Ovary (tissue), 9 donors: Measurements from ENCODE around the gene MPC1. TPM values are rescaled to one million over a fixed set of nuclear protein-coding genes. Genes with fewer than 3 reads are reported as not detected.

Experiments
- DNase-seq, 5 donors: peaks; one replicate each; pipeline ENCODE4 v3.0.0-alpha.2; 2019 to 2020
- H3K27ac ChIP-seq, 2 donors: fragments of 200-600 bp; one replicate each; pipeline versions ENCODE4 v1.5.1 to v1.8.0; 2019 to 2022
- H3K27me3 ChIP-seq: fragments of 200-600 bp; one replicate; pipeline ENCODE4 v1.8.0; 2022
- H3K36me3 ChIP-seq: fragments of 200-600 bp; sonication (generic); one replicate; pipeline ENCODE4 v1.5.1; 2019
- H3K4me1 ChIP-seq: one replicate; pipeline ENCODE4 v1.8.1; 2013; ENCODE audit warnings: mild to moderate bottlenecking, moderate library complexity; ENCODE audit not compliant: insufficient read depth
- H3K4me3 ChIP-seq: fragments of 200-600 bp; sonication (generic); one replicate; pipeline ENCODE4 v1.5.1; 2017
- H3K9me3 ChIP-seq, 2 donors: fragments of 200-600 bp in 1 of 2; sonication (generic) in 1 of 2; one replicate each; pipeline versions ENCODE4 v1.5.1 to v1.8.1; 2013 to 2019; ENCODE audit warnings: mild to moderate bottlenecking in 1 of 2, moderate library complexity in 1 of 2
- CTCF ChIP-seq, 3 donors: fragments of 450-650 bp in 2 of 3; fragments of 200-600 bp in 1 of 3; IDR thresholded peaks; one replicate each; pipeline versions ENCODE4 v1.5.1 to v1.8.0; 2016 to 2022; ENCODE audit warnings: antibody characterized with exemption in 3 of 3, mild to moderate bottlenecking in 1 of 3
- EP300 ChIP-seq: sonication (generic); formaldehyde crosslinking; IDR thresholded peaks from one replicate; pipeline ENCODE4 v1.6.1; 2017; ENCODE audit warnings: antibody characterized with exemption
- POLR2A ChIP-seq: fragments of 450-650 bp; IDR thresholded peaks from one replicate; pipeline ENCODE4 v1.6.1; 2017; ENCODE audit warnings: antibody characterized with exemption, mild to moderate bottlenecking, moderate library complexity
- WGBS, 3 donors: extraction: QIAGEN DNeasy Blood & Tissue Kit in 1 of 3; methylation state at CpG; one replicate each; pipeline versions ENCODE4 v1.1.5 to v1.1.7; 2013 to 2017; 5-methylcytosine and 5-hydroxymethylcytosine counted together
- intact Hi-C, 4 donors: fragments of 100-400 bp; cut with DNase I; formaldehyde crosslinking; loops; one replicate each; pipeline versions ENCODE4 v1.11.0 to v1.15.1; 2022 to 2023
- polyA plus RNA-seq, 2 donors: library from polyadenylated mRNA; stranded (reverse); fragments of 200-250 nt in 1 of 2; fragments of 350-450 nt in 1 of 2; fragmentation: Illumina TruSeq in 1 of 2; extraction: RNeasy Lipid Tissue Mini Kit (QIAGEN cat#74804) in 1 of 2; gene quantifications; one replicate each; pipeline ENCODE4 v1.2.3, GENCODE V29; 2013 to 2014
- total RNA-seq, 7 donors: library from RNA; depleted of rRNA in 2 of 7; stranded (reverse); fragments of >200 nt in 2 of 7; fragmentation: NEBNext Ultra II Directional in 3 of 7; extraction: Animal tissue kit (Norgen Biotek cat#: 25700) in 3 of 7; gene quantifications; one replicate each; pipeline versions ENCODE4 v1.1.0 to v1.2.4, GENCODE V29; 2016 to 2023
- donor health status: DM: no; HTN: no; CAD: no; lungs with moderate emphysema.
- donor health status: DM: no; HTN: no; CAD: no.
- donor health status: Bipolar disorder and iron deficiency.
- donor health status: DM: yes; HTN: yes; CAD: no.
- donor health status: DM: no; HTN: no; CAD: no.
- donor health status: DM: yes; HTN: yes; CAD: no.

MPC1 gene
- total and polyA plus RNA-seq, 9 donors, result 34.1 to 82.6 (median 38.8) TPM

DNA sequence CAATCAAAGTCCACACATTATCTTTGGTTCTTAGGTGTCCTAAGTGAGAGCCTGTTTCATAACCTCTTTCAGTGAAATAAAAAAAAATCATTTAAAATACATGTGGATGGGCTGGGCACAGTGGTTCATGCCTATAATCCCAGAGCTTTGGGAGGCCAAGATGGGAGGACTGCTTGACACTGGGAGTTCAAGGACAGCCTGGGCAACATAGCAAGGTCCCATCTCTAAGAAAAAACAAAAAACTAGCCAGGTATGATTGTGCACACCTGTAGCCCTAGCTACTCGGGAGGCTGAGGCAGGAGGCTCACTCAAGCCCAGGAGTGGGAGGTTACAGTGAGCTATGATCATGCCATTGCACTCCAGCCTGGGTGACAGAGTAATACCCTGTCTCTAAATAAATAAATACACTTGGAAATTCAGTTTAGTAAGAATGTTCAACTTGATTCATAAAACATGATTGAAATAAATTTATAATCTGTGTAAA lies 3.6 kb downstream of the MPC1 start:
- H3K27me3 ChIP-seq, result no peaks in the 10 kb centered on the region
- no peak overlapping the region for H3K4me3 ChIP-seq
- no peak overlapping the region for H3K27ac ChIP-seq
- no peaks in the 10 kb centered on the region for H3K4me1 ChIP-seq
- no peak for DNase-seq
- no peaks in the 10 kb centered on the region for H3K9me3 ChIP-seq
- no peak for TF ChIP-seq POLR2A
- no peak for TF ChIP-seq CTCF (IDR thresholded peaks at IDR 0.05)
- TF ChIP-seq EP300, result no peak
- intact Hi-C loops, result no loop called here
- 87 to 97% (median 87%) methylated on average over 1 of the region's 1 CpG for WGBS, 3 donors
- no peaks in the 10 kb centered on the region for H3K36me3 ChIP-seq

GRCh38 chr6:166377721-166378120 lies 5.0 kb downstream of the MPC1 start:
- Histone ChIP-seq H3K27ac (no peak overlapping the region), H3K4me1 (no peaks in the 10 kb centered on the region), H3K9me3 (no peaks in the 10 kb centered on the region), H3K27me3 (no peaks in the 10 kb centered on the region), H3K36me3 (no peaks in the 10 kb centered on the region), H3K4me3 (no peak overlapping the region)
- no peak for DNase-seq
- intact Hi-C loops, result no loop called here
- 46 to 49% (median 49%) methylated on average over 2 of the region's 2 CpGs for WGBS, 3 donors
- TF ChIP-seq EP300 (no peak), POLR2A (no peak)

DNA sequence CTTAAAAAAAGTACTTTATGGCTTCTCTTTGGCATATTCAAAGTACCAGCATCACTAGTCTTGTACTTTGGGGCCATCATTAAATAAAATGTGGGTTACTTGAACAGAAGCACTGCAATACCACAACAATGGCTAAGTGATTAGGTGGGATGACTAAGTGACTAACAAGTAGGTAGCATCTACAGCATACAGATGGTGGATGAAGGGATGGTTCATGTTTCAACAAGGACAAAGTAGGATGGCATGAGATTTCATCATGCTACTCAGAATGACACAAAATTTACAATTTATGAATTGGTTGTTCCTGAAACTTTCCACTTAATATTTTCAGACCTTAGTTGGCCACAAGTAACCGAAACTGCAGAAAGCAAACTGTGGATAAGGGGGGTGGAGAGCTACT lies 7.7 kb downstream of the MPC1 start:
- Histone ChIP-seq H3K27me3 (no peaks in the 10 kb centered on the region), H3K36me3 (no peaks in the 10 kb centered on the region), H3K4me3 (no peak overlapping the region), H3K4me1 (no peaks in the 10 kb centered on the region), H3K27ac (no peak overlapping the region), H3K9me3 (no peaks in the 10 kb centered on the region)
- WGBS, 3 donors, result 95 to 98% (median 98%) methylated on average over 1 of the region's 1 CpG
- no peak for DNase-seq
- TF ChIP-seq EP300, result no peak
- TF ChIP-seq POLR2A, result no peak
- TF ChIP-seq CTCF (IDR thresholded peaks at IDR 0.05), result no peak
- intact Hi-C loops, result no loop called here

DNA sequence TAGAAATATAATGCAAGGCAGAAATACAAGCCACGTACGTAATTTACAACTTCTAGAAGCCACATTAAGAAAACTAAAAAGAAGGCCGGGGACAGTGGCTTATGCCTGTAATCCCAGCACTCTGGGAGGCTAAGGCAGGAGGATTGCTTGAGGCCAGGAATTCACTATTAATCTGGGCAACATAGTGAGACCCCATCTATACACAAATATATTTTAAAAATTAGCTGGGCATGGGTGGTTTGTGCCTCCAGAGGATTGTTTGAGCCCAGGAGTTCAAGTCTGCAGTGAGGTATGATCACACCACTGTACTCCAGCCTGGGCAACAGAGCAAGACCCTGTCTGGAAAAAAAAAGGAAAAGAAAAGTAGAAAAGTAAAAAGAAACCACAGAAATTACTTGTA lies 12.3 kb downstream of the MPC1 start:
- Histone ChIP-seq H3K9me3 (no peaks in the 10 kb centered on the region), H3K27ac (no peak overlapping the region), H3K27me3 (no peaks in the 10 kb centered on the region), H3K36me3 (no peaks in the 10 kb centered on the region), H3K4me1 (no peaks in the 10 kb centered on the region), H3K4me3 (no peak overlapping the region)
- TF ChIP-seq POLR2A (no peak), EP300 (no peak), CTCF (IDR thresholded peaks at IDR 0.05) (no peak)
- no peak for DNase-seq
- intact Hi-C loops, result no loop called here
- WGBS, 3 donors, result 90 to 94% (median 92%) methylated on average over 3 of the region's 3 CpGs

DNA sequence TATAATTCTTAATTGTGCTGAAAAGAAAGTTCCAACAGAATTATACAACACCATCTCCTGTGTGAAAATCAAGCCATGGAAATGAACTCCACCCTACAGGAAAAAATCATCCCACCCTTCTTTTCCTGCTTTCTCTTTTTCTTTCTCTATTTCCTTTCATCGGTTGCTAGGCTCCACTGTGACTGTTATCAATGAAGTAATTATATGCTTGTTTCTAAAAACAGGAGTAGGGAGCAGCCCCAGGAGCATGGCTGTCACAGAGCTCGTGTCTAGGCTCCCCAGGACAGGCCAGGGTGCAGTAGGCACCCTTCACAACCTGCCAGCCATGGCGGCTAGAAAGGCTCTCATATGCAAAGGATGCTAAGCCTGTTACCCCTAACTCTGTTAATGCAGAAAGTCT lies 13.0 kb downstream of the MPC1 start:
- H3K9me3 ChIP-seq, result no peaks in the 10 kb centered on the region
- no peak overlapping the region for H3K4me3 ChIP-seq
- no peaks in the 10 kb centered on the region for H3K27me3 ChIP-seq
- H3K36me3 ChIP-seq, result no peaks in the 10 kb centered on the region
- WGBS, 3 donors, result 80 to 84% (median 81%) methylated on average over 3 of the region's 3 CpGs
- no peak overlapping the region for H3K27ac ChIP-seq
- TF ChIP-seq POLR2A, result no peak
- TF ChIP-seq CTCF (IDR thresholded peaks at IDR 0.05), result no peak
- no peak for TF ChIP-seq EP300
- DNase-seq, result no peak
- intact Hi-C loops, result no loop called here
- H3K4me1 ChIP-seq, result no peaks in the 10 kb centered on the region
